Esophagus (tissue), 2 donors: ENCODE results near the gene KRT16. TPM values are rescaled to one million over a fixed set of nuclear protein-coding genes. Genes with fewer than 3 reads are reported as not detected.

Experiments used
- H3K27ac ChIP-seq, 2 donors: one replicate each; pipeline ENCODE4 v1.5.1; 2013; ENCODE audit warnings: low read depth in 2 of 2, mild to moderate bottlenecking in 2 of 2, inconsistent platforms in 1 of 2, low read length in 1 of 2, moderate library complexity in 1 of 2
- H3K27me3 ChIP-seq, 2 donors: one replicate each; pipeline ENCODE4 v1.6.1; 2013; ENCODE audit warnings: low read length in 2 of 2, control low read depth in 1 of 2, mild to moderate bottlenecking in 1 of 2; ENCODE audit not compliant: insufficient read depth in 2 of 2, control insufficient read depth in 1 of 2
- H3K36me3 ChIP-seq, 2 donors: one replicate each; pipeline ENCODE4 v1.6.1; 2013; ENCODE audit warnings: low read length in 1 of 2; ENCODE audit not compliant: control insufficient read depth in 2 of 2, insufficient read depth in 2 of 2
- H3K4me1 ChIP-seq, 2 donors: one replicate each; pipeline ENCODE4 v1.6.1; 2013; ENCODE audit warnings: low read length in 1 of 2; ENCODE audit not compliant: control insufficient read depth in 2 of 2, insufficient read depth in 2 of 2
- H3K4me3 ChIP-seq, 2 donors: one replicate each; pipeline ENCODE4 v1.5.1; 2013; ENCODE audit warnings: low read length in 2 of 2, mild to moderate bottlenecking in 2 of 2, low read depth in 1 of 2, moderate library complexity in 1 of 2
- H3K9me3 ChIP-seq, 2 donors: one replicate each; pipeline ENCODE4 v1.6.1; 2013; ENCODE audit warnings: mild to moderate bottlenecking in 2 of 2, low read depth in 1 of 2, low read length in 1 of 2, moderate library complexity in 1 of 2; ENCODE audit not compliant: control insufficient read depth in 2 of 2, insufficient read depth in 1 of 2
- WGBS, 2 donors: extraction: QIAGEN DNeasy Blood & Tissue Kit; methylation state at CpG; one replicate each; pipeline ENCODE4 v1.1.7; 2013; 5-methylcytosine and 5-hydroxymethylcytosine counted together
- polyA plus RNA-seq, 2 donors: library from polyadenylated mRNA; stranded (reverse); fragments of 200-250 nt; gene quantifications; one replicate each; pipeline ENCODE4 v1.2.3, GENCODE V29; 2013
- donor health status: healthy with polysubstance abuse.
- donor health status: Bipolar disorder and iron deficiency.

The KRT16 gene
- polyA plus RNA-seq, 2 donors: 413 to 534 TPM

DNA sequence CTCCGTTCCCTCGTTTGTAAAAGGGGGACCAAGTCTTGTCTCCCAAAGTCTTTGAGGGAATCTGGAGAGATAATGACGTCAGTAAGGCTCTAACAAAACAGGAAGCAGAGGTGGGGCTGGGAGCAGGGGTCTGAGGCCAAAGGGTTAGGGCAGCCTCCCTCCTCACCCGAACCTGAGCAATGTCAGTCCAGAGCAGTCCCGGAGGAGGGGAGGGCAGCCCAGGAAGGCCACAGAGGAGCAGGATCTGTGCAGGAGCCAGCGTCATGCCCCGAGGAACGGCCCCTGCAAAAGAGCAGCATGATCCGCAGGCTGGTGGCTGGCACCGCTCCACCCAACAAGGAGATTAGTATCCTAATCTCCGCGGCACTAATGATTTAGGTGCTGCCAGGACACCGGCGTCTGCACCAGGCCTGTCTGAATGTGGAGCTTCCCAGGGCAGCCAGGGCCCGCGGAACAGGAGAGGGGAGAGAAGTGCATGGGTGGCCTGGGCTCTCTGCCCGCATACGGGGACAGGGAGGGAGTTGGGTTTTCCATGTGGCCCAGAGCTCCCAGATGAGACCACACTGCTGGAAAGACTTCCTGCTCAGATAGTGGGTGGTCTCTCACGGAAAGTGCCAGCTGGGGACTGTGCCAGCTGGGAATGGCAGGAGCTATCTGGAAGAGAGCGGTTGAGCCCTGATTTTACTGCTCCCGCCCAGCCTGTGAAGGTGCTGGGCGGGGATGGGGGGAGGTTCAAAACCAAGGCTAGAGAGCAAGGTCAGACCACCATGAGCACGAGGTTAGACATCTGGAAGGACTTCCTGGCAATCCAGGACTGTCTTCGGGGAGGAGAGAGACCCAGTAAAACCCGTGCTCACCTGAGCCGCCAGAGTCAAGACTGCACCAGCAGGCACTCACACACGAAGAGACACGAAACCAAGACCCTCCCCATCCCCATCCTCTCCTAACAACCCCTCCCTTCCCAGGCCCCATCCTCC lies 22.8 kb upstream of the KRT16 start:
- 28 to 33% methylated on average over 28 of the region's 28 CpGs for WGBS, 2 donors
- H3K4me1 ChIP-seq: peaks cover 0 to 14% of the 10 kb centered on the region in 2 donors
- no peaks in the 10 kb centered on the region for H3K9me3 ChIP-seq
- no peaks in the 10 kb centered on the region for H3K27me3 ChIP-seq
- H3K27ac ChIP-seq: no peak overlapping the region
- no peaks in the 10 kb centered on the region for H3K36me3 ChIP-seq
- H3K4me3 ChIP-seq: no peak overlapping the region

GRCh38 chr17:41634639-41635038 lies 22.1 kb upstream of the KRT16 start:
- H3K4me1 ChIP-seq: peaks cover 0 to 14% of the 10 kb centered on the region in 2 donors
- no peak overlapping the region for H3K27ac ChIP-seq
- H3K9me3 ChIP-seq: no peaks in the 10 kb centered on the region
- no peaks in the 10 kb centered on the region for H3K36me3 ChIP-seq
- H3K4me3 ChIP-seq: no peak overlapping the region
- WGBS, 2 donors: 41 to 46% methylated on average over 7 of the region's 7 CpGs
- H3K27me3 ChIP-seq: no peaks in the 10 kb centered on the region

- H3K27ac ChIP-seq: no peak overlapping the region
- H3K4me1 ChIP-seq: peaks cover 0 to 14% of the 10 kb centered on the region in 2 donors
- H3K4me3 ChIP-seq: no peak overlapping the region
- H3K36me3 ChIP-seq: no peaks in the 10 kb centered on the region
- H3K9me3 ChIP-seq: no peaks in the 10 kb centered on the region
- 88 to 93% methylated on average over 14 of the region's 14 CpGs for WGBS, 2 donors
- no peaks in the 10 kb centered on the region for H3K27me3 ChIP-seq
These were observed 21.1 kb upstream of the KRT16 start for GRCh38 chr17:41633556-41634199.

- Histone ChIP-seq H3K27me3 (no peaks in the 10 kb centered on the region), H3K9me3 (no peaks in the 10 kb centered on the region), H3K27ac (no peak overlapping the region), H3K36me3 (no peaks in the 10 kb centered on the region), H3K4me3 (no peak overlapping the region), H3K4me1 (peaks cover 0 to 23% of the 10 kb centered on the region in 2 donors)
- WGBS, 2 donors: 66 to 69% methylated on average over 5 of the region's 5 CpGs
These were observed 20.0 kb upstream of the KRT16 start for GRCh38 chr17:41632482-41633105.

- H3K36me3 ChIP-seq: no peaks in the 10 kb centered on the region
- WGBS, 2 donors: 76 to 81% methylated on average over 15 of the region's 15 CpGs
- H3K4me1 ChIP-seq: peaks cover 0 to 23% of the 10 kb centered on the region in 2 donors
- no peaks in the 10 kb centered on the region for H3K27me3 ChIP-seq
- H3K9me3 ChIP-seq: peaks cover 0 to 2% of the 10 kb centered on the region in 2 donors
- no peak overlapping the region for H3K4me3 ChIP-seq
- no peak overlapping the region for H3K27ac ChIP-seq
These were observed 19.3 kb upstream of the KRT16 start for GRCh38 chr17:41631898-41632285.

DNA sequence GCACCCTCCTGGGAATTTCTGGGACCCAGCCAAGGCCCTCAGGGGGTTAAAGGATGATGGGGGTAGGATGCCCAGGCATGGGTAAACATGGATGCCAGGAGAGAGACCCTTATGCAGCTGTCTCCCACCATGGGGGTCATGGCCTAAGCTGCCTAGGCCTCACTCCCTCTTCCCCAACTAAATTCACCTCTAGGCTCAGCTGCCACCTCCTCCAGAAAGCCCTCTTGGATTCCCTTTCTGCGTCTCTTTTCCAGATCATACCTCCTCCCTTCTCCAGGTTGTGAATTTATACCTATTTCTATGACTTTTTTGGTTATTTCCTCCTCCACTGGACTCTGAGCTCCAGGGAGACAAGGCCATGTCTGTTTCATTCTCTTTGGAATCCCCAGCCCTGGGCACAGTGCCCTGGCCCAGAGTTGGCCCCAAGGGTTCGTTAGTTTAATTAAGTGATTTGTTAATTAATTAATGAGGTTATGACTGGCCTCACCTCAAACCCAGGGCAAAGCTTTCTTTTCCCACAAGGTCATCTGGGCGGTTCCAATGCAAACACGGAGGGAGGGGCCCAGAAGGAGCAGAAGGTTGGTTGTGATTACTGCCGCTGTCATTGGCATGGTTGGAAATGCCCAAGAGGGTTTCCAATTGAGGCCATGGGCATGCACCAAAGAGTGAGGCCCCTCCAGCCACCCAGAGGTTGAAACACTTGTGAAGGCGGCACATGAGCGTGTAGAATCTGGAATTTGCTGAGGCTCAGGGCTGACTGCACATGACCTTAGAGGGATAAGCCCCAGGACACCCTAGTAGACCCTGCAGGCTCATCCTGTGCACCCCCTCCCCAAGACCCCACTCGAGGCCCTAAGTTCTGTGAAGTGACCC lies 18.7 kb upstream of the KRT16 start:
- Histone ChIP-seq H3K27me3 (no peaks in the 10 kb centered on the region), H3K4me1 (peaks cover 0 to 23% of the 10 kb centered on the region in 2 donors)
- 80 to 85% methylated on average over 8 of the region's 8 CpGs for WGBS, 2 donors

GRCh38 chr17:41629826-41630670 lies 17.5 kb upstream of the KRT16 start:
- Histone ChIP-seq H3K27me3 (no peaks in the 10 kb centered on the region), H3K4me3 (no peak overlapping the region), H3K4me1 (peaks cover 0 to 14% of the 10 kb centered on the region in 2 donors), H3K9me3 (peaks cover 0 to 2% of the 10 kb centered on the region in 2 donors), H3K36me3 (no peaks in the 10 kb centered on the region), H3K27ac (no peak overlapping the region)
- WGBS, 2 donors: 72 to 84% methylated on average over 13 of the region's 13 CpGs

More for the DNA sequence above, 18.7 kb upstream of the KRT16 start:
- peaks cover 0 to 2% of the 10 kb centered on the region in 2 donors for H3K9me3 ChIP-seq
- no peak overlapping the region for H3K27ac ChIP-seq
- no peaks in the 10 kb centered on the region for H3K36me3 ChIP-seq
- no peak overlapping the region for H3K4me3 ChIP-seq

GRCh38 chr17:41629316-41629715 lies 16.7 kb upstream of the KRT16 start:
- Histone ChIP-seq H3K4me3 (no peak overlapping the region), H3K36me3 (no peaks in the 10 kb centered on the region), H3K27ac (no peak overlapping the region), H3K4me1 (peaks cover 2 to 15% of the 10 kb centered on the region in 2 donors), H3K27me3 (no peaks in the 10 kb centered on the region), H3K9me3 (peaks cover 0 to 2% of the 10 kb centered on the region in 2 donors)
- 73 to 74% methylated on average over 10 of the region's 10 CpGs for WGBS, 2 donors
